H1 (cell line): ENCODE measurements around the gene URGCP. TPM values are rescaled to one million over a fixed set of nuclear protein-coding genes. Genes with fewer than 3 reads are reported as not detected.
A peak's percentile ranks its signal among the peaks of the same experiment; 100 is the strongest.

Source experiments
- CTCF ChIA-PET: fragments of 300-600 bp; sonication (Branson Sonifier 250); formaldehyde crosslinking; loops from one replicate; lab custom pipeline; 2021; ENCODE audit not compliant: partially characterized antibody; lab: Charles Lee
- POLR2A ChIA-PET: fragments of 300-600 bp; sonication (Branson Sonifier 250); formaldehyde crosslinking; loops from one replicate; lab custom pipeline; 2021; ENCODE audit warnings: inconsistent platforms; ENCODE audit not compliant: partially characterized antibody; lab: Charles Lee
- DNase-seq, 2 experiments: peaks; one replicate each; pipeline versions ENCODE4 v3.0.0 to v3.0.0-alpha.2; 2010 to 2022; ENCODE audit warnings: low spot score in 2 of 2, low read depth in 1 of 2, mixed read lengths in 1 of 2
- FAIRE-seq: peaks from 2 replicates; lab custom pipeline; 2011; peaks lifted over from hg19 to GRCh38; lab: Jason Lieb, UNC
- H2AFZ ChIP-seq: 2 replicates; pipeline ENCODE4 v1.8.1; 2012; ENCODE audit warnings: low read length, inconsistent platforms
- H2AK5ac ChIP-seq: 2 replicates; pipeline ENCODE4 v1.6.1; 2013; ENCODE audit warnings: low read depth, low read length
- H2BK120ac ChIP-seq: replicated peaks from 2 replicates; pipeline ENCODE3; 2013; ENCODE audit warnings: low read depth, low read length, inconsistent platforms
- H2BK12ac ChIP-seq: 2 replicates; pipeline ENCODE4 v1.6.1; 2013; ENCODE audit warnings: low read depth, low read length
- H2BK15ac ChIP-seq: 2 replicates; pipeline ENCODE4 v1.6.1; 2013; ENCODE audit warnings: low read length
- H2BK20ac ChIP-seq: 2 replicates; pipeline ENCODE4 v1.6.1; 2013; ENCODE audit warnings: low read length
- H2BK5ac ChIP-seq: 2 replicates; pipeline ENCODE4 v1.6.1; 2013; ENCODE audit warnings: low read depth, low read length
- H3K14ac ChIP-seq: 2 replicates; pipeline ENCODE4 v1.6.1; 2013; ENCODE audit warnings: inconsistent platforms; ENCODE audit not compliant: insufficient read length
- H3K18ac ChIP-seq: 2 replicates; pipeline ENCODE4 v1.6.1; 2013; ENCODE audit warnings: low read length; ENCODE audit errors: extremely low read depth
- H3K23ac ChIP-seq: 2 replicates; pipeline ENCODE4 v1.6.1; 2013; ENCODE audit warnings: inconsistent platforms; ENCODE audit not compliant: insufficient read length
- H3K23me2 ChIP-seq: 2 replicates; pipeline ENCODE4 v1.6.1; 2013; ENCODE audit warnings: low read depth, low read length
- H3K27ac ChIP-seq: 2 replicates; pipeline ENCODE4 v1.6.1; 2011; ENCODE audit warnings: low read depth, low read length, inconsistent platforms
- H3K27me3 ChIP-seq, 4 experiments: replicated peaks in 1 of 4; 1 replicate in 1 of 4; 2 replicates in 3 of 4; pipeline versions ENCODE4 v1.6.1 to v1.8.1; 2011 to 2013; ENCODE audit warnings: low read length in 3 of 4, mild to moderate bottlenecking in 3 of 4, inconsistent platforms in 2 of 4, mixed read lengths in 2 of 4, moderate library complexity in 1 of 4; ENCODE audit not compliant: control insufficient read depth in 3 of 4, insufficient read depth in 3 of 4; ENCODE audit errors: extremely low read depth in 1 of 4
- H3K36me3 ChIP-seq, 4 experiments: 2 replicates each; pipeline versions ENCODE4 v1.6.1 to v1.8.1; 2011 to 2013; ENCODE audit warnings: mild to moderate bottlenecking in 4 of 4, low read length in 3 of 4, moderate library complexity in 2 of 4, control low read depth in 1 of 4, inconsistent platforms in 1 of 4; ENCODE audit not compliant: insufficient read depth in 4 of 4, control insufficient read depth in 2 of 4
- H3K4ac ChIP-seq: replicated peaks from 2 replicates; pipeline ENCODE3; 2013; ENCODE audit warnings: low read length, low read depth, mixed read lengths, inconsistent platforms; ENCODE audit not compliant: insufficient read length
- H3K4me1 ChIP-seq, 4 experiments: replicated peaks in 1 of 4; 1 replicate in 1 of 4; 2 replicates in 3 of 4; pipeline versions ENCODE4 v1.6.1 to v1.8.1; 2011 to 2013; ENCODE audit warnings: low read length in 3 of 4, inconsistent platforms in 2 of 4, mixed read lengths in 1 of 4; ENCODE audit not compliant: insufficient read depth in 4 of 4, control insufficient read depth in 3 of 4
- H3K4me2 ChIP-seq, 2 experiments: 2 replicates each; pipeline versions ENCODE4 v1.6.1 to v1.8.1; 2011 to 2013; ENCODE audit warnings: low read depth in 2 of 2, low read length in 2 of 2, control low read depth in 1 of 2, inconsistent platforms in 1 of 2, mild to moderate bottlenecking in 1 of 2; ENCODE audit not compliant: insufficient read depth in 1 of 2
- H3K4me3 ChIP-seq, 4 experiments: fragments of 200-600, 300-600 bp in 1 of 4; sonication (generic), shearing (Covaris generic), sonication (Bioruptor Twin) in 1 of 4; 2 replicates each; pipeline versions ENCODE4 v1.5.1 to v1.8.1; 2011 to 2016; ENCODE audit warnings: low read length in 4 of 4, low read depth in 3 of 4, control low read depth in 2 of 4, inconsistent platforms in 2 of 4, mild to moderate bottlenecking in 2 of 4, mixed read lengths in 1 of 4, moderate library complexity in 1 of 4; ENCODE audit not compliant: insufficient read depth in 2 of 4; ENCODE audit errors: extremely low read depth in 1 of 4
- H3K56ac ChIP-seq: replicated peaks from 2 replicates; pipeline ENCODE3; 2013; ENCODE audit warnings: low read depth, mild to moderate bottlenecking, mixed read lengths, low read length, inconsistent platforms; ENCODE audit not compliant: insufficient read length
- H3K79me1 ChIP-seq: 2 replicates; pipeline ENCODE4 v1.6.1; 2013; ENCODE audit warnings: low read depth, low read length, control low read depth
- H3K79me2 ChIP-seq, 2 experiments: 2 replicates each; pipeline versions ENCODE4 v1.6.1 to v1.8.1; 2012 to 2013; ENCODE audit warnings: low read length in 2 of 2, mild to moderate bottlenecking in 2 of 2, inconsistent platforms in 1 of 2; ENCODE audit not compliant: insufficient read depth in 2 of 2, control insufficient read depth in 1 of 2
- H3K9ac ChIP-seq, 4 experiments: replicated peaks in 1 of 4; 1 replicate in 1 of 4; 2 replicates in 3 of 4; pipeline versions ENCODE4 v1.6.1 to v1.8.1; 2011 to 2013; ENCODE audit warnings: low read depth in 3 of 4, low read length in 3 of 4, control low read depth in 2 of 4, mild to moderate bottlenecking in 2 of 4, moderate library complexity in 2 of 4, inconsistent platforms in 1 of 4; ENCODE audit errors: extremely low read depth in 1 of 4
- H3K9me3 ChIP-seq, 2 experiments: 2 replicates each; pipeline versions ENCODE4 v1.6.1 to v1.8.1; 2012 to 2013; ENCODE audit warnings: mild to moderate bottlenecking in 2 of 2, moderate library complexity in 2 of 2, control low read depth in 1 of 2, inconsistent platforms in 1 of 2, low read depth in 1 of 2, low read length in 1 of 2, mixed read lengths in 1 of 2; ENCODE audit not compliant: insufficient read depth in 2 of 2
- H4K20me1 ChIP-seq, 2 experiments: replicated peaks in 1 of 2; 2 replicates each; pipeline versions ENCODE3 to v1.8.1; 2011 to 2013; ENCODE audit warnings: inconsistent platforms in 2 of 2, low read length in 2 of 2, mild to moderate bottlenecking in 1 of 2; ENCODE audit not compliant: insufficient read depth in 2 of 2, control insufficient read depth in 1 of 2
- H4K5ac ChIP-seq: 2 replicates; pipeline ENCODE4 v1.6.1; 2013; ENCODE audit warnings: low read length, low read depth, mixed read lengths, inconsistent platforms; ENCODE audit not compliant: insufficient read length
- H4K8ac ChIP-seq: 2 replicates; pipeline ENCODE4 v1.8.0; 2013; ENCODE audit warnings: mild to moderate bottlenecking, moderate library complexity, low read length, inconsistent platforms; ENCODE audit not compliant: insufficient read depth; ENCODE audit errors: extremely low read depth
- H4K91ac ChIP-seq: replicated peaks from 2 replicates; pipeline ENCODE3; 2013; ENCODE audit warnings: low read length, mixed read lengths, inconsistent platforms; ENCODE audit not compliant: insufficient read length
- GTF2F1 ChIP-seq: IDR thresholded peaks from 2 replicates; pipeline ENCODE4 v1.6.1; 2012; ENCODE audit warnings: low read depth, low read length, improper control_type of control experiment, borderline replicate concordance
- JUN ChIP-seq: IDR thresholded peaks from 2 replicates; pipeline ENCODE4 v1.6.1; 2011; ENCODE audit warnings: low read depth, mild to moderate bottlenecking, improper control_type of control experiment, low read length
- SIN3A ChIP-seq, 2 experiments: IDR thresholded peaks in 1 of 2; conservative IDR thresholded peaks in 1 of 2; 2 replicates each; pipeline ENCODE4 v1.6.1; 2011 to 2012; ENCODE audit warnings: low read length in 2 of 2, improper control_type of control experiment in 1 of 2, low read depth in 1 of 2, mild to moderate bottlenecking in 1 of 2
- TEAD4 ChIP-seq: IDR thresholded peaks from 2 replicates; pipeline ENCODE4 v1.6.1; 2012; ENCODE audit warnings: low read depth, low read length, inconsistent platforms, mixed read lengths
- WGBS, 2 experiments: shearing (Covaris generic) in 1 of 2; methylation state at CpG; one replicate each; pipeline versions ENCODE4 v1.1.6 to v1.1.7; 2013 to 2015; ENCODE audit warnings: low lambda C conversion rate in 2 of 2, mixed read lengths in 2 of 2, inconsistent platforms in 1 of 2, low coverage in 1 of 2, missing lambda C conversion rate in 1 of 2; ENCODE audit not compliant: insufficient replicate concordance in 2 of 2, insufficient coverage in 1 of 2, insufficient read length in 1 of 2; ENCODE audit errors: extremely low coverage in 1 of 2, missing lambda C conversion rate in 1 of 2; 5-methylcytosine and 5-hydroxymethylcytosine counted together
- polyA plus RNA-seq, 7 experiments: library from polyadenylated mRNA; depleted of rRNA in 3 of 7; stranded (reverse) in 5 of 7; unstranded in 2 of 7; fragments of >200 nt in 5 of 7; fragments of 200-250 nt in 2 of 7; gene quantifications; 1 replicate in 5 of 7; 2 replicates in 1 of 7; 4 replicates in 1 of 7; pipeline versions ENCODE4 v1.2.1 to v1.2.3, GENCODE V29; 2011 to 2013; ENCODE audit warnings: missing spikeins in 2 of 7, mixed read lengths in 2 of 7
- total RNA-seq: library from RNA; stranded (reverse); fragmentation: NEBNext Ultra II Directional; extraction: Animal tissue kit (Norgen Biotek cat#: 25700); gene quantifications from 2 replicates; pipeline ENCODE4 v1.2.1, GENCODE V29; 2021
- TF ChIP-seq, protein P1 (sequence below): IDR thresholded peaks from 2 replicates; pipeline ENCODE4 v1.6.1; 2011; ENCODE audit warnings: low read depth, mild to moderate bottlenecking, low read length; ENCODE audit not compliant: insufficient read depth

Gene URGCP
- total and polyA plus RNA-seq, 2 of the 8 experiments (the other 6 are each of a cell fraction or from before 2014, with no cell fraction given): 9.0 to 18.7 TPM

DNA sequence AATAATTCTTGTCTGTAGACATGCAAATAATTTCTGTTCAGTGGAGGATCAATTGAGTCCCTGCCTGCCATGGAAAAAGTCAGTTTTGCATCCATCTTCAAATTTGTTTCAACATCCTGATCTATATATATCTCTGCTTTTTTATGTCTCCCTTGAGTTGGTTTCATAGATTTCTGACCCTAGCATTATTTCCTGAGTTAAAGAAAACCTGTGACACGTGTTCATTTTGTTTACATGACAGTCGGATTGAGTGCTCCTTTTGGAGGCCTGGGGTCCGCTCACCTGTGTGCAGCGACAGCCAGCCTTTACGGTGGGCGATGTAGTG, 37.8 kb downstream of the URGCP start:
- WGBS, 2 experiments: 7% methylated on average over 6 of the region's 6 CpGs; no CpG with 5 or more reads in 1 of the 2 experiments

More for the DNA sequence above, 37.8 kb downstream of the URGCP start:
- peak overlapping the region; percentile 93; the same call in 1 of the 2 replicates for H2BK5ac ChIP-seq
- peaks cover 0 to 19% (median 8%) of the 10 kb centered on the region in 4 experiments; a peak in 4 of 8 replicates for H3K36me3 ChIP-seq
- ChIA-PET POLR2A (interaction anchor here (1.1 to 1.9 kb wide), 3 partner anchors 11 to 58 kb away, joined by 3 to 7 read pairs (median 4); partner anchors contain the start of gene UBE2D4), CTCF (interaction anchor here (0.9 kb wide), 1 partner anchor 31 kb away, joined by 3 read pairs; no protein-coding TSS in a partner anchor)
- H3K27me3 ChIP-seq: no peaks in the 10 kb centered on the region
- peaks cover 0 to 3% of the 10 kb centered on the region in 2 experiments for H4K20me1 ChIP-seq
- H2BK15ac ChIP-seq: no peak overlapping the region
- H2BK120ac ChIP-seq: no peak overlapping the region
- TF ChIP-seq JUN (no peak), TEAD4 (no peak), GTF2F1 (no peak), SIN3A (conservative IDR thresholded peaks at IDR 0.05 in 1 of 2, IDR thresholded peaks at IDR 0.05 in 1 of 2; ENCODE audit: low read depth in 1 of 2, low read length in 2 of 2) (peak in 1 of 2 experiments; percentile 39; a peak in 1 of 4 replicates)
- TF ChIP-seq, protein P1, sequence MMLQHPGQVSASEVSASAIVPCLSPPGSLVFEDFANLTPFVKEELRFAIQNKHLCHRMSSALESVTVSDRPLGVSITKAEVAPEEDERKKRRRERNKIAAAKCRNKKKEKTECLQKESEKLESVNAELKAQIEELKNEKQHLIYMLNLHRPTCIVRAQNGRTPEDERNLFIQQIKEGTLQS: no peak
- H3K27ac ChIP-seq: no peak overlapping the region
- no peak overlapping the region for H2BK12ac ChIP-seq
- H3K4ac ChIP-seq: no peak overlapping the region
- H3K79me2 ChIP-seq: no peaks in the 10 kb centered on the region
- peaks cover 3 to 14% (median 6%) of the 10 kb centered on the region in 4 experiments for H3K4me1 ChIP-seq
- DNase-seq: no peak
- peak overlapping the region; percentile 69 to 90 (median 82) for H3K4me3 ChIP-seq
- H4K91ac ChIP-seq: no peak overlapping the region
- no peak overlapping the region for H3K23ac ChIP-seq
- peak overlapping the region; percentile 78 to 90 for H3K4me2 ChIP-seq
- H3K9me3 ChIP-seq: no peaks in the 10 kb centered on the region
- H3K18ac ChIP-seq: no peak overlapping the region
- H3K14ac ChIP-seq: no peak overlapping the region
- peak overlapping the region; percentile 39; the same call in 1 of the 2 replicates for H4K8ac ChIP-seq
- H2BK20ac ChIP-seq: no peak overlapping the region
- H4K5ac ChIP-seq: no peak overlapping the region
- H2AFZ ChIP-seq: no peak overlapping the region
- no peak overlapping the region for H3K56ac ChIP-seq
- FAIRE-seq: no peak
- peak overlapping the region in 3 of 4 experiments; percentile 26 to 52 (median 42); a peak in 5 of 7 replicates for H3K9ac ChIP-seq
- H2AK5ac ChIP-seq: no peak overlapping the region
- peaks cover 2% of the 10 kb centered on the region; the same call in 1 of the 2 replicates for H3K23me2 ChIP-seq
- H3K79me1 ChIP-seq: 0 out of 2 replicates have a peak, but pooled peaks cover 2% of the 10 kb centered on the region
